ENCODE results near the gene ARHGAP22. TPM values are rescaled to one million over a fixed set of nuclear protein-coding genes. Genes with fewer than 3 reads are reported as not detected.

ARHGAP22 gene
- total RNA-seq, 2 experiments from 2014 or later = 0.19 to 0.46 TPM

DNA sequence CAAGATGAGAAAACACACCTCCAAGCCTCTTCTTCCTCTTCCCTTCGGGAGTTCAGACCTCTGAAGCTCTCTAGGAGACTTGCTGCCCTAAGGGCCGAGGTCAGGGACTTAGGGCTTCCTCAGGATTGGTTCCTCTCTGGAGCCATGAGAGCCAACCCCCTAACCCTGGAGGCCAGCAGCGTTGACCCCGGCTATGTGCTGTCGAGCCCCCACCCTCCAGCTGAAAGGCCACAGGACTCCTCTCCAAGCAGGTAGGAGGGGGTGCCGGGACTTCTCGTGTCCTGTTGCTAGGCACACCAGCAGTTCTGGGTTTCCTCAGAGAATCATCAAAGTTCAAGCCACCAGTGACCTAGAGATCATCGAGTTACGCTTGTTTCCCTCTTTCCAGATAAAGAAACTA is 87.4 kb downstream of the ARHGAP22 start:
- Histone ChIP-seq H3K36me3 (ENCODE audit: insufficient read depth, low read length) (no peaks in the 10 kb centered on the region), H3K4me3 (ENCODE audit: low read depth, low read length, poor library complexity, severe bottlenecking) (no peak overlapping the region), H3K4me1 (ENCODE audit: insufficient read depth, low read length, poor library complexity, severe bottlenecking) (no peaks in the 10 kb centered on the region), H3K27ac (ENCODE audit: low read depth, low read length, poor library complexity, severe bottlenecking) (no peak overlapping the region), H2AFZ (ENCODE audit: low read length) (no peak overlapping the region), H3K79me2 (ENCODE audit: insufficient read depth, low read depth, low read length) (no peaks in the 10 kb centered on the region), H3K9me2 (ENCODE audit: insufficient read depth, low read length) (no peaks in the 10 kb centered on the region), H3K9me3 (ENCODE audit: low read length) (peaks cover 10% of the 10 kb centered on the region), H3K4me2 (ENCODE audit: low read length) (no peak overlapping the region), H4K20me1 (ENCODE audit: insufficient read depth, low read length) (no peaks in the 10 kb centered on the region)
- DNase-seq (ENCODE audit: low spot score) = no peak
- ChIA-PET POLR2A (no interaction called here), CTCF (ENCODE audit: unreplicated experiment) (no interaction called here)
- no TSS peak for BruUV-seq (replicated peaks)
- TF ChIP-seq, protein P1, sequence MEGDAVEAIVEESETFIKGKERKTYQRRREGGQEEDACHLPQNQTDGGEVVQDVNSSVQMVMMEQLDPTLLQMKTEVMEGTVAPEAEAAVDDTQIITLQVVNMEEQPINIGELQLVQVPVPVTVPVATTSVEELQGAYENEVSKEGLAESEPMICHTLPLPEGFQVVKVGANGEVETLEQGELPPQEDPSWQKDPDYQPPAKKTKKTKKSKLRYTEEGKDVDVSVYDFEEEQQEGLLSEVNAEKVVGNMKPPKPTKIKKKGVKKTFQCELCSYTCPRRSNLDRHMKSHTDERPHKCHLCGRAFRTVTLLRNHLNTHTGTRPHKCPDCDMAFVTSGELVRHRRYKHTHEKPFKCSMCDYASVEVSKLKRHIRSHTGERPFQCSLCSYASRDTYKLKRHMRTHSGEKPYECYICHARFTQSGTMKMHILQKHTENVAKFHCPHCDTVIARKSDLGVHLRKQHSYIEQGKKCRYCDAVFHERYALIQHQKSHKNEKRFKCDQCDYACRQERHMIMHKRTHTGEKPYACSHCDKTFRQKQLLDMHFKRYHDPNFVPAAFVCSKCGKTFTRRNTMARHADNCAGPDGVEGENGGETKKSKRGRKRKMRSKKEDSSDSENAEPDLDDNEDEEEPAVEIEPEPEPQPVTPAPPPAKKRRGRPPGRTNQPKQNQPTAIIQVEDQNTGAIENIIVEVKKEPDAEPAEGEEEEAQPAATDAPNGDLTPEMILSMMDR (conservative IDR thresholded peaks at IDR 0.05; ENCODE audit: low read length) = no peak
- TF ChIP-seq EZH2phosphoT487 (IDR thresholded peaks at IDR 0.05; ENCODE audit: borderline replicate concordance, low read depth, low read length) = no peak
- intact Hi-C loops (cut with micrococcal nuclease; ENCODE audit: unreplicated experiment) = no loop called here

DNA sequence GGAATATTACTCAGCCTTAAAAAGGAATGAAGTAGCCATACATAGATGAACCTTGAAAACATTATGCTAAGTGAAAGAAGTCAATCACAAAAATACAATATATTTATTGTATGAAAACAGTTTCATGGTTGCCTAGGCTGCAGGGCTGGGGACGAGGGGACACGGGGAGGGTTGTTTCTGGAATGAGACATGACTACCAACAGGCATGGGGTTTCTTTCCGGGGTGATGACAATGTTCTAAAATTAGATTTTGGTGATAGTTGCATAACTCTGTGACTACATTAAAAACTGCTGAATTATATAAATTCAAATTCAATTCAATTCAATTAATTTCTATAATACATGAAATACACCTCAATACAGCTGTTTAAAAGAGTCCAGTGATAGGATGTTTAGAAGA is 88.0 kb downstream of the ARHGAP22 start:
- Histone ChIP-seq H3K4me3 (ENCODE audit: low read depth, low read length, poor library complexity, severe bottlenecking) (no peak overlapping the region), H2AFZ (ENCODE audit: low read length) (no peak overlapping the region), H3K27ac (ENCODE audit: low read depth, low read length, poor library complexity, severe bottlenecking) (no peak overlapping the region), H3K79me2 (ENCODE audit: insufficient read depth, low read depth, low read length) (no peaks in the 10 kb centered on the region), H3K9me2 (ENCODE audit: insufficient read depth, low read length) (no peaks in the 10 kb centered on the region), H4K20me1 (ENCODE audit: insufficient read depth, low read length) (no peaks in the 10 kb centered on the region), H3K4me2 (ENCODE audit: low read length) (no peak overlapping the region), H3K36me3 (ENCODE audit: insufficient read depth, low read length) (no peaks in the 10 kb centered on the region), H3K9me3 (ENCODE audit: low read length) (peaks cover 10% of the 10 kb centered on the region), H3K4me1 (ENCODE audit: insufficient read depth, low read length, poor library complexity, severe bottlenecking) (peaks cover 2% of the 10 kb centered on the region)
- DNase-seq (ENCODE audit: low spot score) = no peak
- no peak for TF ChIP-seq EZH2phosphoT487 (IDR thresholded peaks at IDR 0.05; ENCODE audit: borderline replicate concordance, low read depth, low read length)
- TF ChIP-seq, protein P1 (conservative IDR thresholded peaks at IDR 0.05; ENCODE audit: low read length) = no peak
- intact Hi-C loops (cut with micrococcal nuclease; ENCODE audit: unreplicated experiment) = no loop called here
- no TSS peak for BruUV-seq (replicated peaks)
- CTCF ChIA-PET (ENCODE audit: unreplicated experiment) = no interaction called here
- POLR2A ChIA-PET = no interaction called here

DNA sequence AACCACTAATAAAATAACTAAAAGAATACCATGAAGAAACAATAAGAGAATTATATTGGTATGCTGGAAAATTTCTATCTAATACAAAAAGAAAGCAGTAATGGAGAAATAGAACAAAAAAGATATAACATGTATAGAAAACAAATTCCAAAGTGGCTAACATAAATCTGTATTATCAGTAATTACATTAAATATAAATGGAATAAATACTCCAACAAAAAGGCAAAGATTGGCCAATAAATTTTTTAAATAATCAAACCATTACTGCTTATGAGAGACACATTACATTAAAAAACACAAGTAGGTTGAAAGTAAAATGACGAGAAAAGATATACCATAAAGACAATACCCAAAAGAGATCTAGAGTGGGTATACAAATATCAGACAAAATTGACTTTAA is 90.0 kb downstream of the ARHGAP22 start:
- ChIA-PET POLR2A (no interaction called here), CTCF (ENCODE audit: unreplicated experiment) (no interaction called here)
- Histone ChIP-seq H3K27ac (ENCODE audit: low read depth, low read length, poor library complexity, severe bottlenecking) (no peak overlapping the region), H4K20me1 (ENCODE audit: insufficient read depth, low read length) (no peaks in the 10 kb centered on the region), H3K9me3 (ENCODE audit: low read length) (peaks cover 10% of the 10 kb centered on the region), H2AFZ (ENCODE audit: low read length) (no peak overlapping the region), H3K79me2 (ENCODE audit: insufficient read depth, low read depth, low read length) (no peaks in the 10 kb centered on the region), H3K4me1 (ENCODE audit: insufficient read depth, low read length, poor library complexity, severe bottlenecking) (peaks cover 5% of the 10 kb centered on the region), H3K9me2 (ENCODE audit: insufficient read depth, low read length) (no peaks in the 10 kb centered on the region), H3K4me3 (ENCODE audit: low read depth, low read length, poor library complexity, severe bottlenecking) (no peak overlapping the region), H3K36me3 (ENCODE audit: insufficient read depth, low read length) (no peaks in the 10 kb centered on the region), H3K4me2 (ENCODE audit: low read length) (no peak overlapping the region)
- intact Hi-C loops (cut with micrococcal nuclease; ENCODE audit: unreplicated experiment) = no loop called here
- TF ChIP-seq, protein P1 (conservative IDR thresholded peaks at IDR 0.05; ENCODE audit: low read length) = no peak
- no peak for TF ChIP-seq EZH2phosphoT487 (IDR thresholded peaks at IDR 0.05; ENCODE audit: borderline replicate concordance, low read depth, low read length)
- no peak for DNase-seq (ENCODE audit: low spot score)
- no TSS peak for BruUV-seq (replicated peaks)

All from OCI-LY7 (cell line).